Panc1 (cell line): ENCODE measurements around the gene COQ10A. TPM values are rescaled to one million over a fixed set of nuclear protein-coding genes. Genes with fewer than 3 reads are reported as not detected.
A peak's percentile ranks its signal among the peaks of the same experiment; 100 is the strongest.

ENCODE experiments used
- ATAC-seq: fragments of 200-7000 bp; cut with Tn5 transposase; 2 replicates; pipeline ENCODE4 v1.9.1; 2020; ENCODE audit warnings: mild to moderate bottlenecking, moderate library complexity
- BruUV-seq: library from RNA; stranded (reverse); fragments of 400-500 nt; replicated peaks from 2 replicates; lab custom pipeline; 2021; lab: Mats Ljungman, UMichigan
- CTCF ChIA-PET: fragments of 300-600 bp; sonication (Branson Sonifier 250); formaldehyde crosslinking; loops from one replicate; lab custom pipeline; 2022; ENCODE audit warnings: antibody characterized with exemption; lab: Charles Lee
- POLR2A ChIA-PET: fragments of 300-600 bp; sonication (Branson Sonifier 250); formaldehyde crosslinking; loops from one replicate; lab custom pipeline; 2022; ENCODE audit warnings: antibody characterized with exemption; lab: Charles Lee
- DNase-seq: peaks from one replicate; pipeline ENCODE4 v3.0.0-alpha.2; 2010; ENCODE audit warnings: low read depth, low spot score
- H3K27ac ChIP-seq: 2 replicates; pipeline ENCODE4 v1.5.1; 2011; ENCODE audit warnings: mild to moderate bottlenecking, low read length, inconsistent platforms
- H3K27me3 ChIP-seq: fragments of 200-500 bp; sonication (Bioruptor generic); 2 replicates; pipeline ENCODE4 v1.6.0; 2014; ENCODE audit warnings: low read length, inconsistent platforms; ENCODE audit not compliant: control insufficient read depth, insufficient read depth
- H3K36me3 ChIP-seq: fragments of 200-500 bp; sonication (Bioruptor generic); 2 replicates; pipeline ENCODE4 v1.5.1; 2014; ENCODE audit warnings: inconsistent platforms, mild to moderate bottlenecking, low read length, moderate library complexity; ENCODE audit not compliant: control insufficient read depth, insufficient read depth
- H3K4me1 ChIP-seq: 2 replicates; pipeline ENCODE4 v1.5.1; 2011; ENCODE audit warnings: inconsistent platforms, mild to moderate bottlenecking, low read length, moderate library complexity; ENCODE audit not compliant: control insufficient read depth, insufficient read depth
- H3K4me3 ChIP-seq, 2 experiments: 2 replicates each; pipeline ENCODE4 v1.5.1; 2011 to 2012; ENCODE audit warnings: low read depth in 2 of 2, low read length in 2 of 2, mild to moderate bottlenecking in 2 of 2, inconsistent platforms in 1 of 2, moderate library complexity in 1 of 2
- H3K9me3 ChIP-seq: fragments of 200-500 bp; sonication (Bioruptor generic); 2 replicates; pipeline ENCODE4 v1.5.1; 2014; ENCODE audit warnings: low read depth, mild to moderate bottlenecking, inconsistent platforms, low read length, moderate library complexity; ENCODE audit not compliant: control insufficient read depth, insufficient read depth
- CTCF ChIP-seq: fragments of 450-650 bp; IDR thresholded peaks from 2 replicates; pipeline ENCODE4 v1.5.1; 2017; ENCODE audit warnings: mild to moderate bottlenecking
- POLR2AphosphoS5 ChIP-seq: IDR thresholded peaks from 2 replicates; pipeline ENCODE4 v1.6.1; 2012; ENCODE audit warnings: mild to moderate bottlenecking, low read depth, low read length, moderate library complexity
- REST ChIP-seq, 2 experiments: IDR thresholded peaks; 2 replicates each; pipeline ENCODE4 v1.6.1; 2011 to 2012; ENCODE audit warnings: low read depth in 2 of 2, control low read depth in 1 of 2, low read length in 1 of 2, mild to moderate bottlenecking in 1 of 2, moderate library complexity in 1 of 2; ENCODE audit not compliant: insufficient read depth in 1 of 2
- SIN3A ChIP-seq: IDR thresholded peaks from 2 replicates; pipeline ENCODE4 v1.6.1; 2012; ENCODE audit warnings: low read depth, mild to moderate bottlenecking, low read length, moderate library complexity, borderline replicate concordance; ENCODE audit not compliant: insufficient read depth
- TCF7L2 ChIP-seq: IDR thresholded peaks from 2 replicates; pipeline ENCODE4 v1.6.1; 2011; ENCODE audit warnings: mild to moderate bottlenecking, low read depth, low read length, inconsistent platforms
- in situ Hi-C: cut with HindIII; loops from 2 replicates; pipeline ENCODE4 v1.10.0; 2016; ENCODE audit warnings: low sequenced_read_pairs, low pct_unique_long_range_greater_than_20kb
- intact Hi-C: fragments of 100-400 bp; cut with micrococcal nuclease; formaldehyde crosslinking; loops from one replicate; pipeline ENCODE4 v1.10.0; 2022; ENCODE audit not compliant: unreplicated experiment
- total RNA-seq: library from RNA; stranded (reverse); gene quantifications from one replicate; pipeline ENCODE4 v1.2.1, GENCODE V29; 2021; ENCODE audit not compliant: unreplicated experiment

Gene COQ10A
- total RNA-seq, 1 experiment from 2014 or later, result 20.0 TPM

- intact Hi-C loops (no loop called here), in situ Hi-C loops (no loop called here)
- Histone ChIP-seq H3K9me3 (no peaks in the 10 kb centered on the region), H3K36me3 (peaks cover 19% of the 10 kb centered on the region), H3K4me1 (peaks cover 10% of the 10 kb centered on the region), H3K4me3 (no peak overlapping the region), H3K27me3 (no peaks in the 10 kb centered on the region), H3K27ac (no peak overlapping the region)
- no TSS peak for BruUV-seq
- TF ChIP-seq CTCF (no peak), REST (IDR thresholded peaks at IDR 0.05; ENCODE audit: insufficient read depth in 1 of 2, low read depth in 2 of 2, low read length in 1 of 2) (no peak), SIN3A (no peak), POLR2AphosphoS5 (no peak), TCF7L2 (no peak)
- CTCF ChIA-PET, result no interaction called here
- no peak for DNase-seq
- POLR2A ChIA-PET, result no interaction called here
- no peak for ATAC-seq
These were observed 13.7 kb upstream of the COQ10A start for GRCh38 chr12:56253091-56253490.

GRCh38 chr12:56255671-56256070, 11.1 kb upstream of the COQ10A start:
- Histone ChIP-seq H3K4me1 (peaks cover 10% of the 10 kb centered on the region), H3K27ac (no peak overlapping the region), H3K4me3 (no peak overlapping the region), H3K36me3 (peaks cover 15% of the 10 kb centered on the region), H3K9me3 (no peaks in the 10 kb centered on the region), H3K27me3 (no peaks in the 10 kb centered on the region)
- no peak for ATAC-seq
- intact Hi-C loops, result no loop called here
- CTCF ChIA-PET, result no interaction called here
- in situ Hi-C loops, result no loop called here
- no peak for DNase-seq
- TSS peak; percentile 68 for BruUV-seq
- POLR2A ChIA-PET, result no interaction called here
- TF ChIP-seq SIN3A (no peak), CTCF (no peak), REST (IDR thresholded peaks at IDR 0.05; ENCODE audit: insufficient read depth in 1 of 2, low read depth in 2 of 2, low read length in 1 of 2) (no peak), POLR2AphosphoS5 (no peak), TCF7L2 (no peak)
